NT2/D1 (cell line): ENCODE measurements around the gene SEMA3A.

Experiments used
- DNase-seq: peaks from one replicate; pipeline ENCODE4 v3.0.0-alpha.2; 2011; ENCODE audit warnings: low read depth, low spot score
- H3K27me3 ChIP-seq: 2 replicates; pipeline ENCODE4 v1.6.0; 2011; ENCODE audit warnings: mild to moderate bottlenecking; ENCODE audit not compliant: insufficient read length, insufficient read depth
- H3K36me3 ChIP-seq: 2 replicates; pipeline ENCODE4 v1.6.1; 2011; ENCODE audit warnings: mild to moderate bottlenecking, low read length, mixed read lengths; ENCODE audit not compliant: insufficient read depth, insufficient read length
- H3K4me1 ChIP-seq: 2 replicates; pipeline ENCODE4 v1.5.1; 2011; ENCODE audit not compliant: insufficient read depth, insufficient read length
- H3K4me3 ChIP-seq: 2 replicates; pipeline ENCODE4 v1.5.1; 2011; ENCODE audit warnings: low read depth; ENCODE audit not compliant: insufficient read length
- H3K9ac ChIP-seq: 2 replicates; pipeline ENCODE4 v1.6.0; 2011; ENCODE audit warnings: low read depth; ENCODE audit not compliant: insufficient read length
- H3K9me3 ChIP-seq: 2 replicates; pipeline ENCODE4 v1.5.1; 2011; ENCODE audit warnings: mild to moderate bottlenecking, low read length; ENCODE audit not compliant: insufficient read depth
- SUZ12 ChIP-seq: IDR thresholded peaks from 2 replicates; pipeline ENCODE4 v1.6.1; 2011; ENCODE audit not compliant: insufficient read length, insufficient read depth; ENCODE audit errors: extremely low read depth
- YY1 ChIP-seq: IDR thresholded peaks from 2 replicates; pipeline ENCODE4 v1.6.1; 2011; ENCODE audit not compliant: insufficient read length, insufficient read depth
- ZNF274 ChIP-seq: IDR thresholded peaks from 2 replicates; pipeline ENCODE4 v1.6.1; 2011; ENCODE audit warnings: mild to moderate bottlenecking, low read depth, low read length

Gene SEMA3A

GRCh38 chr7:84210301-84210700 is 15.7 kb upstream of the SEMA3A start:
- Histone ChIP-seq H3K4me3 (no peak overlapping the region), H3K4me1 (no peaks in the 10 kb centered on the region), H3K9me3 (no peaks in the 10 kb centered on the region), H3K36me3 (no peaks in the 10 kb centered on the region), H3K9ac (no peak overlapping the region), H3K27me3 (no peaks in the 10 kb centered on the region)
- no peak for DNase-seq
- TF ChIP-seq ZNF274 = no peak
- no peak for TF ChIP-seq YY1
- no peak for TF ChIP-seq SUZ12

- Histone ChIP-seq H3K4me1 (no peaks in the 10 kb centered on the region), H3K4me3 (no peak overlapping the region), H3K27me3 (no peaks in the 10 kb centered on the region), H3K9me3 (no peaks in the 10 kb centered on the region), H3K9ac (no peak overlapping the region), H3K36me3 (no peaks in the 10 kb centered on the region)
- TF ChIP-seq ZNF274 (no peak), SUZ12 (no peak), YY1 (no peak)
- no peak for DNase-seq
These were observed 14.4 kb upstream of the SEMA3A start for GRCh38 chr7:84209006-84209405.

GRCh38 chr7:84207615-84208014 is 13.0 kb upstream of the SEMA3A start:
- Histone ChIP-seq H3K36me3 (no peaks in the 10 kb centered on the region), H3K9me3 (no peaks in the 10 kb centered on the region), H3K27me3 (no peaks in the 10 kb centered on the region), H3K9ac (no peak overlapping the region), H3K4me1 (no peaks in the 10 kb centered on the region), H3K4me3 (no peak overlapping the region)
- no peak for DNase-seq
- TF ChIP-seq SUZ12 = no peak
- TF ChIP-seq ZNF274 = no peak
- no peak for TF ChIP-seq YY1

DNA sequence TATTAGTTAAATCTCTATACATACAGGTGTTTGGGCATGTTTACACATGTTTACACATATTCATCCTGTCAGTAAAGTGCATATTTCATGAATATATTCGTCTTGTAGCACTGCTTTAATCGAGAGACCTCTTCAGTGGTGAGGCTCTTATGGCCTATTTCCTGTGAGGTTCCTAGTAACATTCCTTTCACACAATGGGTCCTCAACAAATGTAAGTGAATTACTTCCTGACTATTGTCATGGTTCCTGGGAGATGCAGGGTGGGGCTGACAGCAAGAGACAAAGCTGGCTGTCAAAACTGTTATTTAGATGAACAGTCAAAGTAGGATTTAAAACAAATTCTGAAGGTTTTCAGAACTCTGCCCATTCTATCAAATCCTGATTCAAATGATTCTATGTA is 12.4 kb upstream of the SEMA3A start:
- DNase-seq = peak; percentile 90
- Histone ChIP-seq H3K9ac (no peak overlapping the region), H3K9me3 (no peaks in the 10 kb centered on the region), H3K4me1 (no peaks in the 10 kb centered on the region), H3K27me3 (no peaks in the 10 kb centered on the region), H3K4me3 (no peak overlapping the region), H3K36me3 (no peaks in the 10 kb centered on the region)
- TF ChIP-seq ZNF274 (no peak), YY1 (no peak), SUZ12 (no peak)

- DNase-seq = no peak
- Histone ChIP-seq H3K9me3 (no peaks in the 10 kb centered on the region), H3K36me3 (no peaks in the 10 kb centered on the region), H3K9ac (no peak overlapping the region), H3K4me1 (no peaks in the 10 kb centered on the region), H3K27me3 (no peaks in the 10 kb centered on the region), H3K4me3 (no peak overlapping the region)
- no peak for TF ChIP-seq ZNF274
- TF ChIP-seq YY1 = no peak
- TF ChIP-seq SUZ12 = no peak
These were observed 10.1 kb upstream of the SEMA3A start for GRCh38 chr7:84204655-84205054.

DNA sequence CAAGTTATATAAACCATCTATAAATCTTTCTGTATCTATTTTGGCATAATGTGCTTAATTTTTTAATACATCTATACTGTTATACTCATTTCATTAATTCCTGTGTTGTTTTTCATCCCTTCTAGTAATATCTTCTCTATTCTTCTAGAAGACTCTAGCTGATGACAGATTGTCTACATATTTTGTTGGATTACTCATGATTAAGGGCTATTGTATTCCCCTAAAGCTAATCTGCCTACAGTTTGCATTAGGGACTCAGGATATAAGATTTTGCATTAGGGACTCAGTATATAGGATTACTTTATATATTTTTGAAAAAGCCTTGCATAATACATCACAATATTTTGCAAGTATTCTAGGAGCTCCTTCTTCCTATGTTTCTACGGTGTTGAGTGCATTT is 8.3 kb upstream of the SEMA3A start:
- no peak overlapping the region for H3K9ac ChIP-seq
- H3K4me1 ChIP-seq = no peaks in the 10 kb centered on the region
- TF ChIP-seq ZNF274 (no peak), YY1 (no peak), SUZ12 (no peak)
- H3K4me3 ChIP-seq = no peak overlapping the region
- H3K36me3 ChIP-seq = no peaks in the 10 kb centered on the region
- DNase-seq = no peak
- no peaks in the 10 kb centered on the region for H3K9me3 ChIP-seq
- no peaks in the 10 kb centered on the region for H3K27me3 ChIP-seq

DNA sequence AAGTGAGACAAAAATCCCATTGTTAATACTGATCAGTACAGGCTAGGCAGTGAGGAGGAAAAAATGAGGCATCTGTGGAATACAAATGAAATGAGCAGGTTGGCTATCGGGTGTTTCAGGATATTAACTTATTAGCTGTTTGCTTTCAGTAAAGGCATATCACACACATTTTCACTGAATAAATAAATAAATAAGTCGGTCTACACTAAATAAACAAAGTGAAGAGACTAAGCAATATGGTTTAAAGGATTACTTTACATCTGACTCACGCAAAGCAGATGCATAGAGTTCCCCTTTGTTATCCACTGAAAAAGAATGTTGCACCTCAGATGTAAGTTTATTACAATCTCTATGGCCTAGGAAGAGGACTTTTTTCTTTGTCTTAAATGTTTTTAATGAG is 6.3 kb upstream of the SEMA3A start:
- no peak for TF ChIP-seq SUZ12
- TF ChIP-seq YY1 = no peak
- TF ChIP-seq ZNF274 = no peak
- H3K36me3 ChIP-seq = no peaks in the 10 kb centered on the region
- no peaks in the 10 kb centered on the region for H3K4me1 ChIP-seq
- H3K4me3 ChIP-seq = no peak overlapping the region
- no peaks in the 10 kb centered on the region for H3K9me3 ChIP-seq
- no peak for DNase-seq
- no peak overlapping the region for H3K9ac ChIP-seq
- no peaks in the 10 kb centered on the region for H3K27me3 ChIP-seq

DNA sequence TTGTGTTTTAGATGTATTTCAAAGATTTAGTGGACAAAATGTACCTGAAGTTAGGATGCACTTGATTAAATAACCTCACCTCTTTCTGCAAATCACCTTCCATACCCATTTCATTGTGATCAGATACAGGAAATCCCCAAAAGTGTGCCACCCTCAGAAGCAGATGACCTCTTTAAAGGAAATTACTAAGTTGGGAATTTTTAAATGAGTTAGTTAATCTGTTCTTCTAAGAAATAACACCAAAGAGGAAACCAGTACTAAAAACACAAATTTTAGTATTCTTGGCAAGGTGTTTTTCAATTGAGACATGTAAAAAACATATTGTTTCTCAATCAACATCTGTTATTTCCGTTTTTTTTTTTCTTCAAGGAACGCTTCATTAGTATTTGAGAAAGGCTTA is 4.6 kb upstream of the SEMA3A start:
- no peaks in the 10 kb centered on the region for H3K36me3 ChIP-seq
- no peak overlapping the region for H3K9ac ChIP-seq
- no peak overlapping the region for H3K4me3 ChIP-seq
- H3K9me3 ChIP-seq = no peaks in the 10 kb centered on the region
- TF ChIP-seq ZNF274 = no peak
- TF ChIP-seq SUZ12 = no peak
- TF ChIP-seq YY1 = no peak
- no peaks in the 10 kb centered on the region for H3K4me1 ChIP-seq
- DNase-seq = no peak
- no peaks in the 10 kb centered on the region for H3K27me3 ChIP-seq
